Measurements from ENCODE around the gene CD2BP2. TPM values are rescaled to one million over a fixed set of nuclear protein-coding genes. Genes with fewer than 3 reads are reported as not detected.

CD2BP2 gene
- total and polyA plus RNA-seq, 2 donors (not counting 1 experiment from before 2014, with no cell fraction given): 26.1 to 80.1 TPM

GRCh38 chr16:30378236-30379157 lies 23.4 kb upstream of the CD2BP2 start:
- Histone ChIP-seq H3K4me1 (ENCODE audit: control insufficient read depth in 2 of 2, insufficient read depth in 2 of 2, low read length in 2 of 2) (peaks cover 33 to 64% of the 10 kb centered on the region in 2 donors), H3K4me3 (ENCODE audit: control extremely low read depth in 1 of 5, extremely low read depth in 1 of 5, insufficient read depth in 1 of 5, low read depth in 2 of 5, low read length in 4 of 5) (peak overlapping the region; percentile 42 to 87 (median 68)), H3K9me3 (ENCODE audit: control extremely low read depth in 1 of 3, control insufficient read depth in 2 of 3, insufficient read depth in 1 of 3, low read length in 2 of 3) (peaks cover 0 to 2% (median 0%) of the 10 kb centered on the region in 3 donors), H3K27me3 (replicated peaks in 1 of 4; ENCODE audit: control extremely low read depth in 1 of 4, control insufficient read depth in 3 of 4, insufficient read depth in 4 of 4, low read length in 3 of 4) (no peaks in the 10 kb centered on the region), H3K4me2 (replicated peaks; ENCODE audit: low read depth, low read length, poor library complexity, severe bottlenecking) (peak overlapping the region; percentile 100), H2AFZ (ENCODE audit: insufficient read depth, low read depth, low read length, poor library complexity, severe bottlenecking) (peak overlapping the region; percentile 77), H3K27ac (ENCODE audit: low read length in 2 of 2) (peak overlapping the region; percentile 97 to 100), H3K79me2 (ENCODE audit: control insufficient read depth, insufficient read depth, low read length) (peaks cover 46% of the 10 kb centered on the region), H3K36me3 (replicated peaks in 1 of 2; ENCODE audit: control extremely low read depth in 1 of 2, control insufficient read depth in 1 of 2, extremely low read depth in 1 of 2, insufficient read depth in 2 of 2, low read length in 1 of 2) (peaks cover 0 to 2% of the 10 kb centered on the region in 2 experiments), H3K9ac (ENCODE audit: low read length) (peak overlapping the region; percentile 99), H4K20me1 (ENCODE audit: control insufficient read depth, insufficient read depth, low read length, poor library complexity, severe bottlenecking) (no peaks in the 10 kb centered on the region)
- H3K4me1 Mint-ChIP-seq: peaks cover 50% of the 10 kb centered on the region
- POLR2A ChIA-PET: interaction anchor here (0.5 to 3.0 kb wide), 15 partner anchors 14 to 1855 kb away, joined by 3 to 11 read pairs (median 6); partner anchors contain the start of genes CORO1A, ZNF48 and ZNF771
- under 1% methylated on average over 60 of the region's 67 CpGs for WGBS (ENCODE audit: insufficient coverage)
- TF ChIP-seq CTCF (IDR thresholded peaks at IDR 0.05): no peak
- TF ChIP-seq EZH2 (IDR thresholded peaks at IDR 0.05; ENCODE audit: borderline replicate concordance, insufficient read depth, low read depth, low read length, poor library complexity, severe bottlenecking): no peak
- H3K9me3 Mint-ChIP-seq (ENCODE audit: insufficient read depth): no peaks in the 10 kb centered on the region
- ATAC-seq (ENCODE audit: low read depth) (peak; percentile 85), DNase-seq (peak; percentile 99)
- CTCF ChIA-PET: interaction anchor here (0.6 to 2.0 kb wide), 7 partner anchors 17 to 250 kb away, joined by 3 to 9 read pairs (median 4); partner anchors contain the start of genes ZNF48 and ZNF771
- H3K4me3 Mint-ChIP-seq: peak overlapping the region; percentile 94
- peak overlapping the region; percentile 100 for H3K27ac Mint-ChIP-seq
- no peaks in the 10 kb centered on the region for H3K27me3 Mint-ChIP-seq
- intact Hi-C loops (cut with micrococcal nuclease): loop anchor here (1.0 to 10.0 kb wide), 10 partner anchors 8 to 1454 kb away; partner anchors contain the start of genes ALDOA, CD2BP2, FBRS and ITGAL

All from B cell (primary cell).